ENCODE data around the gene DUSP22.

- TF ChIP-seq CTCF (IDR thresholded peaks at IDR 0.05; ENCODE audit: poor library complexity) (no peak), EZH2phosphoT487 (IDR thresholded peaks at IDR 0.05; ENCODE audit: low read depth, severe bottlenecking, unreplicated experiment) (no peak), EZH2 (IDR thresholded peaks at IDR 0.05; ENCODE audit: borderline replicate concordance) (no peak)
Measured at GRCh38 chr6:338815-339262, 46.6 kb downstream of the DUSP22 start.

Data from hepatocyte (in vitro differentiated cells).